ENCODE data around the gene MCF2L2. TPM values are rescaled to one million over a fixed set of nuclear protein-coding genes. Genes with fewer than 3 reads are reported as not detected.

Gene MCF2L2
- total and polyA plus RNA-seq, 9 of the 15 experiments (the other 6 are each of a cell fraction or from before 2014, with no cell fraction given) = 0.56 to 4.2 (median 3.0) TPM

GRCh38 chr3:183360971-183361624 lies 67.3 kb downstream of the MCF2L2 start (continued):
- TF ChIP-seq NR3C1 (CRISPR knock-in tag; IDR thresholded peaks at IDR 0.05) = no peak
- TF ChIP-seq SRSF7 (optimal IDR thresholded peaks at IDR 0.05; ENCODE audit: low read depth, low read length) = no peak
- TF ChIP-seq GABPB2 (CRISPR knock-in tag; conservative IDR thresholded peaks at IDR 0.05) = no peak
- TF ChIP-seq BRD4 (IDR thresholded peaks at IDR 0.05) = no peak
- no peak for TF ChIP-seq ZNF431 (CRISPR knock-in tag; IDR thresholded peaks at IDR 0.05)
- TF ChIP-seq KLF16 (IDR thresholded peaks at IDR 0.05) = peak; percentile 85
- TF ChIP-seq DNMT1 (IDR thresholded peaks at IDR 0.05) = no peak
- TF ChIP-seq NBN (IDR thresholded peaks at IDR 0.05; ENCODE audit: low read depth) = peak; percentile 84; the same call in 1 of the 2 replicates
- no peak for TF ChIP-seq AFF4 (CRISPR knock-in tag; IDR thresholded peaks at IDR 0.05)
- no peak for TF ChIP-seq SNRNP70 (optimal IDR thresholded peaks at IDR 0.05; ENCODE audit: low read depth, low read length)
- no peak for TF ChIP-seq CLOCK (CRISPR knock-in tag; IDR thresholded peaks at IDR 0.05; ENCODE audit: borderline replicate concordance)
- TF ChIP-seq ZNF146 (CRISPR knock-in tag; IDR thresholded peaks at IDR 0.05; ENCODE audit: unreplicated experiment) = no peak
- no peak for TF ChIP-seq SMARCB1 (IDR thresholded peaks at IDR 0.05; ENCODE audit: insufficient read length, low read depth)
- TF ChIP-seq RFX5 (IDR thresholded peaks at IDR 0.05; ENCODE audit: low read depth, low read length) = no peak
- no peak for TF ChIP-seq POLR2H (tag; IDR thresholded peaks at IDR 0.05; ENCODE audit: low read depth)
- no peak for TF ChIP-seq DACH1 (IDR thresholded peaks at IDR 0.05; ENCODE audit: partially characterized antibody)
- TF ChIP-seq ZNF696 (CRISPR knock-in tag; conservative IDR thresholded peaks at IDR 0.05) = no peak
- TF ChIP-seq HOXB6 (CRISPR knock-in tag; IDR thresholded peaks at IDR 0.05; ENCODE audit: borderline replicate concordance) = no peak
- TF ChIP-seq ZNF830 (CRISPR knock-in tag; IDR thresholded peaks at IDR 0.05) = no peak
- TF ChIP-seq BCL6 (CRISPR knock-in tag; IDR thresholded peaks at IDR 0.05) = 0 out of 2 replicates have a peak, but pooled peaks have one; percentile 14
- no peak for TF ChIP-seq SMAD1 (IDR thresholded peaks at IDR 0.05; ENCODE audit: low read depth, low read length, partially characterized antibody)
- no peak for TF ChIP-seq GTF2E2 (tag; IDR thresholded peaks at IDR 0.05)
- peak; percentile 60 for TF ChIP-seq EP400 (IDR thresholded peaks at IDR 0.05)
- TF ChIP-seq ZNF239 (CRISPR knock-in tag; IDR thresholded peaks at IDR 0.05) = no peak
